ENCODE measurements around the gene PLGRKT. TPM values are rescaled to one million over a fixed set of nuclear protein-coding genes. Genes with fewer than 3 reads are reported as not detected.

Gene PLGRKT
- total and polyA plus RNA-seq, 2 donors (not counting 3 experiments of a cell fraction or from before 2014, with no cell fraction given), result 3.8 to 21.2 TPM

DNA sequence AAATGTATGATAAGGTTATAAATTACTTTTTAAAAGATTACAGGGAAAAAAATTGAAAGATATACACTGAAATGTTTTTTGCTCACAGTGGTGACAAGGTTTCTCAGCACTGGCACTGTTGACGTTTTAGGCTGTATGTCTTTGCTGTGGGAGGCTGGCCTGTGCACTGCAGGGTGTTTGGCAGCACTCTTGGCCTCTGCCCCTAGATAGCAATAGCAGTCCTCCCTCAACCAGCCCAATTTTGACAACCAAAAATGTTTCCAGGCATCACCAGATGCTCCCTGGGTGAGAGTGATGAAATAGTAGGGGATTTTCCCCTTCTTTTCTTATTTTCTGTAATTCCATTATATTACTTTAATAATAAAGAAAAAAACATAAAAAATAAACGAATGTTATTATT, 15.9 kb upstream of the PLGRKT start:
- Histone ChIP-seq H3K9me3 (replicated peaks; ENCODE audit: control insufficient read depth, insufficient read depth, low read length) (no peaks in the 10 kb centered on the region), H3K4me1 (ENCODE audit: control insufficient read depth, extremely low read depth, insufficient read depth, low read length) (peaks cover 64% of the 10 kb centered on the region), H2AFZ (ENCODE audit: low read depth, low read length) (no peak overlapping the region), H3K79me2 (ENCODE audit: control insufficient read depth, insufficient read depth, low read length) (peaks cover 71% of the 10 kb centered on the region), H4K20me1 (replicated peaks; ENCODE audit: control insufficient read depth, extremely low read depth, insufficient read depth, low read length) (no peaks in the 10 kb centered on the region), H3K27me3 (ENCODE audit: control insufficient read depth in 2 of 2, insufficient read depth in 2 of 2, low read length in 2 of 2) (no peaks in the 10 kb centered on the region), H3K4me3 (replicated peaks in 1 of 3; ENCODE audit: insufficient read depth in 1 of 3, low read depth in 1 of 3, low read length in 3 of 3) (peak overlapping the region in 1 of 3 experiments; percentile 55), H3K4me2 (ENCODE audit: insufficient read depth, low read length) (peak overlapping the region; percentile 97), H3K36me3 (ENCODE audit: control insufficient read depth in 2 of 2, extremely low read depth in 1 of 2, insufficient read depth in 2 of 2, low read length in 2 of 2) (peaks cover 1 to 17% of the 10 kb centered on the region in 2 experiments), H3K9ac (replicated peaks; ENCODE audit: extremely low read depth, insufficient read depth, low read length) (peak overlapping the region; percentile 60), H3K9me1 (replicated peaks; ENCODE audit: control insufficient read depth, extremely low read depth, insufficient read depth, low read length) (no peaks in the 10 kb centered on the region), H3K27ac (ENCODE audit: insufficient read depth, low read depth, low read length) (peak overlapping the region; percentile 81)
- ChIA-PET POLR2A (no interaction called here), CTCF (no interaction called here)
- intact Hi-C loops (cut with micrococcal nuclease) (no loop called here), dilution Hi-C loops (cut with MboI; ENCODE audit: extremely low pct_ligation_motif_present, low sequenced_read_pairs) (no loop called here)
- no TSS peak for BruUV-seq (replicated peaks)
- DNase-seq (ENCODE audit: low read depth, low spot score) (no peak), FAIRE-seq (no peak)
- no peak for TF ChIP-seq FOS (IDR thresholded peaks at IDR 0.05; ENCODE audit: borderline replicate concordance, insufficient read depth, low read length)
- no peak for TF ChIP-seq MYC (IDR thresholded peaks at IDR 0.05; ENCODE audit: low read depth, low read length)

DNA sequence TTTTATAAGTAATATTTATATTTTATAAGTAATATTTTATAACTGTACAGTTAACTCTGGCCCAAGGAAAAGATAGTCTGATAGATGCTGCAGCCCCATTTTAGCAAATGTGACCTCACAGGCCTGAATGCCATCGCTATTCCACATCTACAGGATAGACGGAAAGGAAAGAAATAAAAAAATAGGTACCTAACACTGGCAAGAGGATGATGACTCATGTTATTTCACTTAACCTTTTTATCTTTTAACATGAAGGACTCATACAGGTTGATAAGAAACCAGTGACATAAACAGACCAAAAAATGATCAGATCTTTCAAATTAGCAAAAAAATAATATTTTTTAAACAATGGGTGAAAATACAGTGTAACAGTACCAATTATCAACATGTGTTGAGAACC, 15.3 kb upstream of the PLGRKT start:
- Histone ChIP-seq H3K27ac (ENCODE audit: insufficient read depth, low read depth, low read length) (peak overlapping the region; percentile 81), H3K36me3 (ENCODE audit: control insufficient read depth in 2 of 2, extremely low read depth in 1 of 2, insufficient read depth in 2 of 2, low read length in 2 of 2) (peaks cover 0 to 11% of the 10 kb centered on the region in 2 experiments), H2AFZ (ENCODE audit: low read depth, low read length) (no peak overlapping the region), H3K4me2 (ENCODE audit: insufficient read depth, low read length) (peak overlapping the region; percentile 97), H3K4me1 (ENCODE audit: control insufficient read depth, extremely low read depth, insufficient read depth, low read length) (peaks cover 59% of the 10 kb centered on the region), H3K27me3 (ENCODE audit: control insufficient read depth in 2 of 2, insufficient read depth in 2 of 2, low read length in 2 of 2) (no peaks in the 10 kb centered on the region), H3K9me1 (replicated peaks; ENCODE audit: control insufficient read depth, extremely low read depth, insufficient read depth, low read length) (no peaks in the 10 kb centered on the region), H3K9ac (replicated peaks; ENCODE audit: extremely low read depth, insufficient read depth, low read length) (peak overlapping the region; percentile 60), H3K9me3 (replicated peaks; ENCODE audit: control insufficient read depth, insufficient read depth, low read length) (no peaks in the 10 kb centered on the region), H4K20me1 (replicated peaks; ENCODE audit: control insufficient read depth, extremely low read depth, insufficient read depth, low read length) (no peaks in the 10 kb centered on the region), H3K79me2 (ENCODE audit: control insufficient read depth, insufficient read depth, low read length) (peaks cover 67% of the 10 kb centered on the region), H3K4me3 (replicated peaks in 1 of 3; ENCODE audit: insufficient read depth in 1 of 3, low read depth in 1 of 3, low read length in 3 of 3) (peak overlapping the region in 1 of 3 experiments; percentile 55)
- TF ChIP-seq, protein P1, sequence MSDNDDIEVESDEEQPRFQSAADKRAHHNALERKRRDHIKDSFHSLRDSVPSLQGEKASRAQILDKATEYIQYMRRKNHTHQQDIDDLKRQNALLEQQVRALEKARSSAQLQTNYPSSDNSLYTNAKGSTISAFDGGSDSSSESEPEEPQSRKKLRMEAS (IDR thresholded peaks at IDR 0.05; ENCODE audit: insufficient read depth, insufficient read length), result no peak
- no peak for TF ChIP-seq MYC (IDR thresholded peaks at IDR 0.05; ENCODE audit: low read depth, low read length)
- no peak for TF ChIP-seq POLR2AphosphoS5 (IDR thresholded peaks at IDR 0.05; ENCODE audit: insufficient read depth, low read depth, low read length)
- peak; percentile 63 for TF ChIP-seq GATA2 (IDR thresholded peaks at IDR 0.05; ENCODE audit: insufficient read depth, insufficient read length, low read depth, low read length)
- peak; percentile 62 for TF ChIP-seq FOS (IDR thresholded peaks at IDR 0.05; ENCODE audit: borderline replicate concordance, insufficient read depth, low read length)
- peak; percentile 42 for TF ChIP-seq JUN (IDR thresholded peaks at IDR 0.05; ENCODE audit: borderline replicate concordance, insufficient read depth, insufficient read length, low read depth)
- BruUV-seq (replicated peaks), result no TSS peak
- DNase-seq (ENCODE audit: low read depth, low spot score), result no peak
- intact Hi-C loops (cut with micrococcal nuclease) (no loop called here), dilution Hi-C loops (cut with MboI; ENCODE audit: extremely low pct_ligation_motif_present, low sequenced_read_pairs) (no loop called here)
- ChIA-PET CTCF (no interaction called here), POLR2A (no interaction called here)
- FAIRE-seq, result peak; percentile 37

Data from endothelial cell of umbilical vein (primary cell).